Epithelial cell of prostate (primary cell): Measurements from ENCODE around the gene GFY.
A peak's percentile ranks its signal among the peaks of the same experiment; 100 is the strongest.
"Not testable (repeated sequence)": the region's sequence is repeated elsewhere in the genome, so short reads cannot be mapped to it uniquely, and the experiment has no call there.

Source experiments
- DNase-seq: peaks from one replicate; pipeline ENCODE4 v3.0.0-alpha.2; 2011; ENCODE audit warnings: low read depth, low spot score
- H3K27ac ChIP-seq: fragments of 450-650 bp; 2 replicates; pipeline ENCODE4 v1.5.1; 2017; ENCODE audit warnings: mild to moderate bottlenecking

GFY gene

GRCh38 chr19:49463960-49464740 is 39.0 kb downstream of the GFY start:
- H3K27ac ChIP-seq = no peak overlapping the region
- no peak for DNase-seq

DNA sequence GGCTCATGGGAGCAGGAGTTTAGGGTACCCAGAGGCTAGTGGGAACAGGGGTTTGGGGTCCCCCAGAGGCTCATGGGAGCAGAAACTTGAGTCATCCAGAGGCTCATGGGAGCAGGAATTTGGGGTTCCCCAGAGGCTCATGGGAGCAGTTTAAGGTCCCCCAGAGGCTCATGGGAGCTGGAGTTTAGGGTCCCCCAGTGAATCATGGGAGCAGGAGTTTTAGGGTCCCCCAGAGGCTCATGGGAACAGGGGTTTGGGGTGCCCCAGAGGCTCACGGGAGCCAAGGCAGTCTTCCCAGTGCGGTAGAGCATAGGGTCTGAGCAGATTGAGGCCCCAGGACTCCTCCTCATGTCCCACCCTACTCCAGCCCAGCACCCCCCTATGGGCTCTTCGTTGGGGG is 40.2 kb downstream of the GFY start:
- H3K27ac ChIP-seq = no peak overlapping the region
- DNase-seq = no peak

- H3K27ac ChIP-seq = peak overlapping the region; percentile 58
- peak; percentile 88 for DNase-seq
Measured at GRCh38 chr19:49468199-49468598, 43.0 kb downstream of the GFY start.

DNA sequence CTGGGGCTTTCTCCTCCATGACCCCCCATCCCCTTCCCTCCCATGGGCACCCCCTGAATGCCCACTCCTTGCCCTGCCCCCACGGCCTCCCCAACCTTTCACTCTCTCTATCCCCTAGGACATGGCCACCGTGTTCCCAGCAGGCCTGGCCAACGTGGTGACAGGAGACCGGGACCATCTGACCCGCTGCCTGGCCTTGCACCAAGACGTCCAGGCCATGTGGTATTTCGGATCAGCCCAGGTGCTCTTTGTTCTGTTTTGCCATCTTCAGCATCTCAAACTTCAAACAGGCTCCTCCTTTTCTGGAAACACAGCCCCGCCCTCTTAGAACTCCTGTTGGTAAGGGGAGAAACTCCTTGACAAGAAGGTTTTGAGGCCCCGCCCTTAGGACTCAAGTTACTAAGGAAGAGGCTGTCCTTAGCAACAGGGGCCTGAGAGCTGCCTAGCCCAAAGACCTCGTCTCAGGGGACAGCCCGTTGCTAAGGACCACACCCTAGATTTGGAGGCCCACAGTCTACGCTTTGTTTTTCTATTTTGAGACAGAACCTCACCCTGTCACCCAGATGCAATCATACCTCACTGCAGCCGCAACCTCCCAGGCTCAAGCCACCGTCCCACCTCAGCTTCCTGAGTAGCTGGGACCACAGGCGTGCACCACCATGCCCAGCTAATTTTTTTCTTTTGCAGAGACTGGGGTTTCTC is 43.7 kb downstream of the GFY start:
- H3K27ac ChIP-seq = peak overlapping the region; percentile 58

DNA sequence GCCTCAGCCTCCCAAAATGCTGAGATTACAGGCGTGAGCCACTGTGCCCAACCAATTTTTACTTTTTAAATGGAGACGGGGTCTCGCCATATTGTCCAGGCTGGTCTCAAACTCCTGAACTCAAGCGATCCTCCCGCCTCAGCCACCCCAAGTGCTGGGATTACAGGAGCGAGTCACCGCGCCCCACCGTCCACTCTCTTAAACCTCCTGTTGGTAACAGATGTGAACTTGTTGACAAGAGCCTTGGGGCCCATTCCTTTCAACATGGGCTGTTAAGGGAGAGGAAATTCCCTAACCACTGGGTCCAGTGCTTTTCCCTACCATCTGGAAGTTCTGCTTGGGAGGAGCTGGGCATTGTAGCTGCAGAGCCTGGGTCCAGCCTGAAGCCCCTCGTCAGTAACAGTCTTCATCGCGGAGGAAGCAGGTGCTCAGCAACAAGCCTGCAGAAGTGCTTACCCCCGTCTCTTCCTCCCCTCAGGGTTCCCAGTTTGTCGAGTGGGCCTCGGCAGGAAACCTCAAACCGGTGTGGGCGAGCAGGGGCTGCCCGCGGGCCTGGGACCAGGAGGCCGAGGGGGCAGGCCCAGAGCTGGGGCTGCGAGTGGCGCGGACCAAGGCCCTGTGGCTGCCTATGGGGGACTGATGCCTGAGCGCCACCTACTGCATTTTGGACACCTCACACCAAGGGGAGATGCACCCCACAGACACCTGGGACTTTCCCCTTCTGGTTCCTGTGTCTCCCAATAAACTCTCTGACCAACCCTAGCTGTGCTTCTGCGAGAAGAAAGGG is 44.8 kb downstream of the GFY start:
- no peak for DNase-seq
- no peak overlapping the region for H3K27ac ChIP-seq

More for the DNA sequence above, 43.7 kb downstream of the GFY start:
- DNase-seq = peak; percentile 60

DNA sequence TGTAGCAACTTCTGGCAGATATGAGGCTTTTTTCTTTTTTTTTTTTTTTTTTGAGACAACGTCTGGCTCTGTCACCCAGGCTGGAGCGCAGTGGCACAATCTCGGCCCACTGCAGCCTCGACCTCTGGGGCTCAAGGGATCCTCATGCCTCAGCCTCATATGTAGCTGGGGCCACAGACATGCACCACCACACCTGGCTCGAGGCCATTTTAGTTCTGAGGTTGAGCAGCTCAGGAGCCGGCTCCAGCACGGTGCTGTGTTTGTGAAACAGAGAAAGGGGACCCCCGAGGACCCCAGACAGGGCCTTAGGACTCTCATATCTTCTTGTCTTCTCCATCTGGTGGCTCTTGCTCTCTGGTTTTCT is 45.4 kb downstream of the GFY start:
- no peak overlapping the region for H3K27ac ChIP-seq
- DNase-seq = no peak

- no peak overlapping the region for H3K27ac ChIP-seq
- DNase-seq = no peak
Measured at GRCh38 chr19:49472936-49473335, 47.7 kb downstream of the GFY start.

DNA sequence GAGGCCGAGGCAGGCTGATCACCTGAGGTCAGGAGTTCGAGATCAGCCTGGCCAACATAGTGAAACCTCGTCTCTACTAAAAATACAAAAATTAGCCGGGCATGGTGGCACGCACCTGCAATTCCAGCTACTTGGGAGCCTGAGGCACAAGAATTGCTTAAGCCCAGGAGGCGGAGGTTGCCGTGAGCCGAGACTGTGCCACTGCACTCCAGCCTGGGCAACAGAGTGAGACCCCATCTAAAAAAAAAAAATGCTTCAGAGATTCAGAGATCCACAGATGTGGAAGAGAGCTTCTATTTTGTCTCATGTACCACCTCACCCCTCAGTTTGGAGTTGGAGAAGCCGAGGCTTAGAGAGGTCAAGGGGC is 48.3 kb downstream of the GFY start:
- not testable (repeated sequence) for DNase-seq, H3K27ac ChIP-seq

DNA sequence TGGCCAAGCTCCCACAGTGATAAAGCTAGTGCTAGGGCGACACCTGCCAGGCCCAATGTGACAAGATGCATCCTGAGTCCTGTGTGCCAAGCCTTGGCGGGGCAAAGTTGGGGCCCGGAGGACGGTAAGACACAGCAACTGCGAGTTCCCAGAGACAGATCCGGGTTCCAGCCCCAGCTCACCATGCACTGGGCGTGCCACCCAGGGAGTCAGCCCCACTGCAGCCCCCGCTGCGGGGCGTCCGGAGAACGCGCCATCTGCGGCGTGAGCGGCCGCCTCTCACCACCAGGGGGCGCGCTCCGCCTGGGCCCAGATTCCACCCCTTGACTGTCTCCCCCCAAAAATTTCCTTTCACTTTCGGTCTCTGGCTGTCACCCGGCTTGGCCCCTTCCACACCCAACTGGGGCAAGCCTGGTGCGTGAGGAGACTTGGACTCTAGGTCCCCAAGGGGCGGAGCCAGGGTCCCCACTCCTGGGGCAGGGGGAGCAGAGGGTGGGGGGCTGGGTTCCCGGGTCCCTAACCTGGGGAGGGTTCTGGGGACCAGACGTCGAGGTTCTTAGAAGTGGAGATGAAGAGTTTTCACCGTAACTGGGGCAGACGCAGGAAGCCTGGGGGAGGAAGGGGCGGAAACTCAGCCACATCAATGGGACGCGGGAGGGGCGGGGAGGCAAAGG is 48.8 kb downstream of the GFY start, which contains the start of gene FLT3LG:
Gene FLT3LG (plus strand): TSS at position 348 of the 674 bp plus-strand sequence. CDS start 425 bp downstream, outside the sequence.
- no peak within 1 kb of the TSS for H3K27ac ChIP-seq

DNA sequence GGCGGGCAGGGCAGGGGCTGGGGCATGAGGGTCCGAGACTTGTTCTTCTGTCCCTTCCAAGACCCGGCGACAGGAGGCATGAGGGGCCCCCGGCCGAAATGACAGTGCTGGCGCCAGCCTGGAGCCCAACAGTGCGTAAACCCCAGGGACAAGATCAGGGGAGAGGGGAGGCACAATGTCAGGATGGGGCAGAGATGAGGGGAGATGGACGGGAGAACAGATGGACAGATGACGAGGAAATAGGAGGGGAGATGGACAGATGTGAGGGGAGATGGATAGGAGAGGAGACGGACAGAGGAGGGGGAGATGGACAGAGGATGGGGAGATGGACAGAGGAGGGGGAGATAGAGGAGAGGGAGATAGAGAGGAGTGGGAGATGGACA is 49.3 kb downstream of the GFY start:
- no peak overlapping the region for H3K27ac ChIP-seq
- no peak for DNase-seq

More for the DNA sequence above, 48.8 kb downstream of the GFY start, which contains the start of gene FLT3LG:
- DNase-seq = no peak

DNA sequence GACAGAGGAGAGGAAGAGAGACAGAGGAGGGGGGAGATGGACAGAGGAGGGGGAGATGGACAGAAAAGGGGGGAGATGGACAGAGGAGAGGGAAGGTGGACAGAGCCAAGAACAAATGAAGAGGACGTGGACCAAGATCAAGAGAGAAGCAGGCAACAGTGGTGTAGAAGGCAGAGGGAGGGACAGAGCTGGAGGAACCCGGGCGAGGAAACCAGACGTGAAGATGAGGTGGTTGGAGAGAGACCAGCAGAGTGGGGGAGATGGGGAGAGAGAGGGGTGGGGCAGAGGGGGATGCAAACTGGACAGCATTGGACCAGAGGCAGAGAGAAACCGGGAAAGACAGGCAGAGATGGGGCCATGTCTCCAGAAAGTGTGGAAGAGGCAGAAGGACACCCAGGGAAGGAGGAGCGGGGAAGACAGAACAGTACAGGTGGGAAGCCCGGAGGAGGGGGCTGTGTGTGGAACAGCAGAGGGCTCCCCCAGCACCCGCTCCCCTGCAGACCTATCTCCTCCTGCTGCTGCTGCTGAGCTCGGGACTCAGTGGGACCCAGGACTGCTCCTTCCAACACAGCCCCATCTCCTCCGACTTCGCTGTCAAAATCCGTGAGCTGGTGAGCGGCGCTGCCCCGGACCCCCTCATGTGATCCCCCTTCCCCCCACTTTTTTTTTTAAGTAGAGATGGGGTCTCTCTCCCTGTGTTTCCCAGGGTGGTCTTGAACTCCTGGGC is 50.2 kb downstream of the GFY start:
- no peak for DNase-seq
- H3K27ac ChIP-seq = no peak overlapping the region

GRCh38 chr19:49475995-49476880 is 51.0 kb downstream of the GFY start:
- H3K27ac ChIP-seq = no peak overlapping the region
- DNase-seq = no peak
